ENCODE data around the gene PSAT1.
A peak's percentile ranks its signal among the peaks of the same experiment; 100 is the strongest.

PSAT1 gene

GRCh38 chr9:78291240-78291925 is 5.5 kb upstream of the PSAT1 start:
- no peak for DNase-seq
- Histone ChIP-seq H3K27me3 (replicated peaks; ENCODE audit: control insufficient read depth, insufficient read depth, low read length, poor library complexity, severe bottlenecking) (no peaks in the 10 kb centered on the region), H3K36me3 (ENCODE audit: control insufficient read depth, insufficient read depth, low read length) (no peaks in the 10 kb centered on the region), H3K9me3 (ENCODE audit: control insufficient read depth, low read length) (no peaks in the 10 kb centered on the region), H3K27ac (ENCODE audit: insufficient read depth, low read length, poor library complexity, severe bottlenecking) (no peak overlapping the region), H3K4me1 (ENCODE audit: control insufficient read depth, insufficient read depth, low read length, poor library complexity, severe bottlenecking) (peaks cover 7% of the 10 kb centered on the region), H3K4me3 (ENCODE audit: insufficient read depth, low read depth, low read length, poor library complexity, severe bottlenecking) (no peak overlapping the region)

GRCh38 chr9:78292026-78292425 is 4.9 kb upstream of the PSAT1 start:
- DNase-seq = no peak
- no peaks in the 10 kb centered on the region for H3K27me3 ChIP-seq (replicated peaks; ENCODE audit: control insufficient read depth, insufficient read depth, low read length, poor library complexity, severe bottlenecking)
- H3K27ac ChIP-seq (ENCODE audit: insufficient read depth, low read length, poor library complexity, severe bottlenecking) = no peak overlapping the region
- H3K36me3 ChIP-seq (ENCODE audit: control insufficient read depth, insufficient read depth, low read length) = no peaks in the 10 kb centered on the region
- H3K9me3 ChIP-seq (ENCODE audit: control insufficient read depth, low read length) = no peaks in the 10 kb centered on the region
- peaks cover 8% of the 10 kb centered on the region for H3K4me1 ChIP-seq (ENCODE audit: control insufficient read depth, insufficient read depth, low read length, poor library complexity, severe bottlenecking)
- H3K4me3 ChIP-seq (ENCODE audit: insufficient read depth, low read depth, low read length, poor library complexity, severe bottlenecking) = no peak overlapping the region

- DNase-seq = no peak
- Histone ChIP-seq H3K4me3 (ENCODE audit: insufficient read depth, low read depth, low read length, poor library complexity, severe bottlenecking) (peak overlapping the region; percentile 29), H3K27ac (ENCODE audit: insufficient read depth, low read length, poor library complexity, severe bottlenecking) (no peak overlapping the region), H3K9me3 (ENCODE audit: control insufficient read depth, low read length) (no peaks in the 10 kb centered on the region), H3K36me3 (ENCODE audit: control insufficient read depth, insufficient read depth, low read length) (no peaks in the 10 kb centered on the region), H3K4me1 (ENCODE audit: control insufficient read depth, insufficient read depth, low read length, poor library complexity, severe bottlenecking) (peaks cover 15% of the 10 kb centered on the region), H3K27me3 (replicated peaks; ENCODE audit: control insufficient read depth, insufficient read depth, low read length, poor library complexity, severe bottlenecking) (no peaks in the 10 kb centered on the region)
Observed at GRCh38 chr9:78292716-78293497, 4.0 kb upstream of the PSAT1 start.

GRCh38 chr9:78294290-78295176 is 2.4 kb upstream of the PSAT1 start:
- Histone ChIP-seq H3K27ac (ENCODE audit: insufficient read depth, low read length, poor library complexity, severe bottlenecking) (no peak overlapping the region), H3K27me3 (replicated peaks; ENCODE audit: control insufficient read depth, insufficient read depth, low read length, poor library complexity, severe bottlenecking) (no peaks in the 10 kb centered on the region)
- no peak for DNase-seq

GRCh38 chr9:78295177-78295575 is 1.7 kb upstream of the PSAT1 start:
- Histone ChIP-seq H3K27ac (ENCODE audit: insufficient read depth, low read length, poor library complexity, severe bottlenecking) (no peak overlapping the region), H3K4me3 (ENCODE audit: insufficient read depth, low read depth, low read length, poor library complexity, severe bottlenecking) (no peak overlapping the region), H3K4me1 (ENCODE audit: control insufficient read depth, insufficient read depth, low read length, poor library complexity, severe bottlenecking) (peaks cover 16% of the 10 kb centered on the region), H3K9me3 (ENCODE audit: control insufficient read depth, low read length) (no peaks in the 10 kb centered on the region), H3K27me3 (replicated peaks; ENCODE audit: control insufficient read depth, insufficient read depth, low read length, poor library complexity, severe bottlenecking) (no peaks in the 10 kb centered on the region), H3K36me3 (ENCODE audit: control insufficient read depth, insufficient read depth, low read length) (no peaks in the 10 kb centered on the region)
- DNase-seq = no peak

More at GRCh38 chr9:78294290-78295176, 2.4 kb upstream of the PSAT1 start:
- no peaks in the 10 kb centered on the region for H3K36me3 ChIP-seq (ENCODE audit: control insufficient read depth, insufficient read depth, low read length)
- no peaks in the 10 kb centered on the region for H3K9me3 ChIP-seq (ENCODE audit: control insufficient read depth, low read length)
- H3K4me3 ChIP-seq (ENCODE audit: insufficient read depth, low read depth, low read length, poor library complexity, severe bottlenecking) = no peak overlapping the region
- peaks cover 16% of the 10 kb centered on the region for H3K4me1 ChIP-seq (ENCODE audit: control insufficient read depth, insufficient read depth, low read length, poor library complexity, severe bottlenecking)

- peak overlapping the region; percentile 77 for H3K4me3 ChIP-seq (ENCODE audit: insufficient read depth, low read depth, low read length, poor library complexity, severe bottlenecking)
- no peaks in the 10 kb centered on the region for H3K27me3 ChIP-seq (replicated peaks; ENCODE audit: control insufficient read depth, insufficient read depth, low read length, poor library complexity, severe bottlenecking)
- peaks cover 16% of the 10 kb centered on the region for H3K4me1 ChIP-seq (ENCODE audit: control insufficient read depth, insufficient read depth, low read length, poor library complexity, severe bottlenecking)
- no peaks in the 10 kb centered on the region for H3K36me3 ChIP-seq (ENCODE audit: control insufficient read depth, insufficient read depth, low read length)
- no peaks in the 10 kb centered on the region for H3K9me3 ChIP-seq (ENCODE audit: control insufficient read depth, low read length)
- no peak overlapping the region for H3K27ac ChIP-seq (ENCODE audit: insufficient read depth, low read length, poor library complexity, severe bottlenecking)
- DNase-seq = no peak
Observed at GRCh38 chr9:78295731-78296130, 1.2 kb upstream of the PSAT1 start.

GRCh38 chr9:78296201-78296892 is 578 bp upstream of the PSAT1 start:
- peaks cover 16% of the 10 kb centered on the region for H3K4me1 ChIP-seq (ENCODE audit: control insufficient read depth, insufficient read depth, low read length, poor library complexity, severe bottlenecking)
- H3K9me3 ChIP-seq (ENCODE audit: control insufficient read depth, low read length) = no peaks in the 10 kb centered on the region
- H3K4me3 ChIP-seq (ENCODE audit: insufficient read depth, low read depth, low read length, poor library complexity, severe bottlenecking) = peak overlapping the region; percentile 77
- DNase-seq = no peak
- no peak overlapping the region for H3K27ac ChIP-seq (ENCODE audit: insufficient read depth, low read length, poor library complexity, severe bottlenecking)
- no peaks in the 10 kb centered on the region for H3K36me3 ChIP-seq (ENCODE audit: control insufficient read depth, insufficient read depth, low read length)
- no peaks in the 10 kb centered on the region for H3K27me3 ChIP-seq (replicated peaks; ENCODE audit: control insufficient read depth, insufficient read depth, low read length, poor library complexity, severe bottlenecking)

- DNase-seq = no peak
- H3K27ac ChIP-seq (ENCODE audit: insufficient read depth, low read length, poor library complexity, severe bottlenecking) = no peak overlapping the region
- H3K36me3 ChIP-seq (ENCODE audit: control insufficient read depth, insufficient read depth, low read length) = no peaks in the 10 kb centered on the region
- H3K4me1 ChIP-seq (ENCODE audit: control insufficient read depth, insufficient read depth, low read length, poor library complexity, severe bottlenecking) = peaks cover 16% of the 10 kb centered on the region
- no peaks in the 10 kb centered on the region for H3K27me3 ChIP-seq (replicated peaks; ENCODE audit: control insufficient read depth, insufficient read depth, low read length, poor library complexity, severe bottlenecking)
- H3K9me3 ChIP-seq (ENCODE audit: control insufficient read depth, low read length) = no peaks in the 10 kb centered on the region
- H3K4me3 ChIP-seq (ENCODE audit: insufficient read depth, low read depth, low read length, poor library complexity, severe bottlenecking) = peak overlapping the region; percentile 77
Observed at GRCh38 chr9:78297672-78297961, 692 bp downstream of the PSAT1 start.

GRCh38 chr9:78298046-78298765 is 1.3 kb downstream of the PSAT1 start:
- peak overlapping the region; percentile 77 for H3K4me3 ChIP-seq (ENCODE audit: insufficient read depth, low read depth, low read length, poor library complexity, severe bottlenecking)
- no peaks in the 10 kb centered on the region for H3K9me3 ChIP-seq (ENCODE audit: control insufficient read depth, low read length)
- H3K27me3 ChIP-seq (replicated peaks; ENCODE audit: control insufficient read depth, insufficient read depth, low read length, poor library complexity, severe bottlenecking) = no peaks in the 10 kb centered on the region
- no peaks in the 10 kb centered on the region for H3K36me3 ChIP-seq (ENCODE audit: control insufficient read depth, insufficient read depth, low read length)
- DNase-seq = no peak
- H3K4me1 ChIP-seq (ENCODE audit: control insufficient read depth, insufficient read depth, low read length, poor library complexity, severe bottlenecking) = peaks cover 13% of the 10 kb centered on the region
- H3K27ac ChIP-seq (ENCODE audit: insufficient read depth, low read length, poor library complexity, severe bottlenecking) = no peak overlapping the region

Measured in effector memory CD4-positive, alpha-beta T cell (primary cell).